NT2/D1 (cell line): ENCODE results near the gene INPP5D.

Experiments used
- YY1 ChIP-seq: IDR thresholded peaks from 2 replicates; pipeline ENCODE4 v1.6.1; 2011; ENCODE audit not compliant: insufficient read length, insufficient read depth
- ZNF274 ChIP-seq: IDR thresholded peaks from 2 replicates; pipeline ENCODE4 v1.6.1; 2011; ENCODE audit warnings: mild to moderate bottlenecking, low read depth, low read length

DNA sequence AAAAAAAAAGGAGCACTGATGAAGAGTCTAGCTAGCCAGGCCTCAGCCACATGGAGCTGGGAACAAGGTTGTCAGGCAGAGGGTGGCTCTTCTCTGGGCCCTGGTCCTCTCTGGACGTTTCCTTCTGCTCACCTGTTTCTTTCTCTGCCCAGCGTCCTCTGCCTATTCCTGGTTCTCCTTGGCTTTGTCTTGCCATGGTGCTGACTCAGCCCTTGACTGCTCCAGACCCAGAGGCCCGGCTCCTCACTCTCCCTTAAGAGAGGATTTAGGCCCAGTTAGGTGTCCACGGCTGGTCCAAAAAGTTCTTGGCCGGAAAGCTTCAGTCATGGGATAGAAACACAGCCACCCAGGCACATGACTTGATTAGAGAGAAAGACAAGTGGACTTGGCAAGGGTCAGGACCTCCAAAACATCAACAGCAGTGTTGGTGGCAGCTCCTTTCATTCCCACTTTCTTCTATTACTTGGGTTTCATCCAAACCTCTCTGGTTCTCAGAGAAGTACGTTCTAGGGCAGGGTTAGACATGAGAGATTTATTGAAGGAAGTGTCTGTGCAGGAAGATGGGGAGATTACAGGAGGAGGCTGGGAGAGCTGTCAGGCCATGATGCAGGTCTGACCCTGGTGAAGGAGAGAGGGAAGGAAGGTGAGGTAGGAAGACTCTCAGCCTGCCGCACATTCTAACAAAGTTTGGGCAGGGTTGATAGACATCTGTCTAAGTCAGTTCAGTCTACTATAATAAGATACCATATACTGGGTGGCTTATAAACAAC is 176.9 kb downstream of the INPP5D start:
- TF ChIP-seq ZNF274, result no peak
- no peak for TF ChIP-seq YY1
